ENCODE results near the gene LRRC51.

The LRRC51 gene

DNA sequence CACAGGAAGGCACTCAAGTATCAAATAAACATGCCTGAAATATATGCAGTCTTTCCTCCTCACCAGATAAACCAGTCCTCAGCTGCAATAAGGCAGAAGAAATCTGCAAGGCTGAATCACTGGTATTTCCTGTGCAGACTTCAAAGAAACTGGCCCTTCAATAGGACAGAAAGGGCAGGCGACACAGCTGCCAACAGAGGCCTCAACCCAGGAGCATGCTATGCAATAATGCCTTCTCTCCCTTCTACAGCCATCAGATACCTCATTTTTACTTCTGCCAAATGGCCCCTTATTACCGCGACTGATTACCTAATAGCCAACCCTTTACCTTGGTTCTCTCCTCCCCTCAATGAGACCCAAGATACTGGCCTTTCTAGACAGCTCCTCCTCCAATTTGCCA is 8.3 kb upstream of the LRRC51 start:
- peak; percentile 64 for DNase-seq

DNA sequence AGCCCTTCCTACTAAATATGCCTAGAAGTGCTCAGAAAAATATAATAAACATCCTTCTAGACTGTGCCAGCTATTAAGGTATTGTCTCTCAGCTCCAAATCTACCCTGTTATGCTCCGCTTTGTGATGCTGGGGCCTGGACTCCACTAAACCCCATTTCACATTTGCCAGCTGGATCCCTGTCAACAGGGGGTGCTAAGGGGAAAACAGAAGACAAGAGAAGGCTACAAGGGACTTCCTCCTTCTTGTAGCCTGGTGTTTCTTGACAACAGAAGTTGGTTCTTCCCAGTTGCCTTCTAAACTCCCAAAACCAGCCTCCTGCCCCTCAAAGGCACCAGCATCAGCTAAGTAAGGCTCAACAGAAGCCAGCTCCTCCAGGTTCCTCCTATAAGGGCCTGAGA is 5.5 kb upstream of the LRRC51 start:
- DNase-seq: peak; percentile 76

DNA sequence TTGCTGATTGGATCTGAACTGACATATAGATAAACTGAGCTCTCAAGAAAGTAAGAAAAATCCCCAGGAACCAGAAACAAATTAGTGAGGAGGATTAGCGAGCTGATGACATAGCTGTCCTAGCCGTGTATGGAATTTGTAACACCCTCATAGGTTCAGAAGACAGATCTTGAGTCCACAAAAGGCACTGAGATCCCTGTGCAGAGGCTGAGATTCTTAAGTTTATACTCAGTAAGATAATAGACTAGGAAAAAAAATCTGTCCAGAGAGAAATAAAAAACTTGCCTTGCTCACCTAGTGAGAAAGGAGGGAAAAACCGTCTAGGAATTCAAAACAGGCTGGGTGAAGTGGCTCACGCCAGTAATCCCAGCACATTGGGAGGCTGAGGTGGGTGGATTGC is 4.9 kb upstream of the LRRC51 start:
- no peak for DNase-seq

DNA sequence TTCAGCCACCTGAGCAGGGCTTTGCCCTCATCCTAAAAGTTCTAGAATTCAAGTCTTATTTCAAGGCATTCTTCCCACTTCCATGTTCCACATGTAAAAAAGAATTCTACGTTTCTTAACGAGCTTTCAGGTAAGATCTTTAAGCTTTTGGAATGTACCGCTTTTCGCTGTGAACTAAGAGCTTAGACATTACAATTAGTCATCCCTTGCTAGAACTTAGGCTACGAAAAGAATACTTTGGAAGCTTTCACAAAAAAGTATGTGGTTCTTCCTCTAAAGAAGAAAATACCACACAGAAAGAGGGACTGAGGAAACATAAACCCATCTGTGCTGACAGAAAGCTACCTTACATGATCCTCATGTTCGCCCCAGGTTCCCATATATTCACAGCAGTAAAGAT is 2.2 kb upstream of the LRRC51 start:
- no peak for DNase-seq

DNA sequence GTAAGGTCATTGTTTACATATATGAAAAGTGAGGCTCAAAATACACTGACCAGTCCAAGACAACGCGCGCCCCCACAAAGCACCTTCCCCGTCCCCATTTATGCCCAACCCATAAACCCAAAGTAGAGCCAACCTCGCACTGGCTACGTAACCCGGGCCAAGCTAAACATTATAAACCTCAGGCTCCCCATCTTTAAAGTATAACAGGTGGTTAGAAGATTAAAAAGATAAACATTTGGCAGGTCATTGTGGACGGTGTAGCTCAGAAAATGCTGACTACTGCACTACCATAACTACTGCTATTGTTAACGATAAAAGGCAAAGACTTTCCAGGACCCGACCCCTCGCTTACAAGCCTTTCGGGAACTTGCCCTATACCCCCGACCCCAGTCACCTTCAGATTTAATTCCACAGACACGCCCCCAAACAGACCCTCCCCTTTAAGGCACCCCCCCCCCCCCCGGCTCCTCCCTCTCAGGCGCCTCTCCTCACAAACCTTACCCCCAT is 778 bp upstream of the LRRC51 start:
- DNase-seq: no peak

DNA sequence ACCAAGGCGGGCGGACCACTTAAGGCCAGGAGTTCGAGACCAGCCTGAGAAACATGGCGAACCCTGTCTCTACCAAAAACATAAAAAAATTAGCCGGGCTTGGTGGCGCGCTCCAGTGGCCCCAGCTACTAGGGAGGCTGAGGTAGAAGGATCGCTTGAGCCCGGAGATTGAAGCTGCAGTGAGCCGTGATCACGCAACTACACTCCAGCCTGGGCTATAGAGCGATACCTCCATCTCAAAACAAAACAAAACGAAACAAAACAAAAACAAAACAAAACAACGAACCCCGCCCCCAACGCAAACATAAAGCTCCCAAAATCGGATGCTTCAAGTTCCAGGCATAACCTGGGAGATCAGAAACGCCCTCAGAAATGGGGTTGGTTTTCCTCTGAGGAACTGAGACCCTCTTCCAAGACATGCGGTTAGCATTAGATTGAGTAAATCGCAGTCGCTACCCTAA is 564 bp downstream of the LRRC51 start:
- no peak for DNase-seq

DNA sequence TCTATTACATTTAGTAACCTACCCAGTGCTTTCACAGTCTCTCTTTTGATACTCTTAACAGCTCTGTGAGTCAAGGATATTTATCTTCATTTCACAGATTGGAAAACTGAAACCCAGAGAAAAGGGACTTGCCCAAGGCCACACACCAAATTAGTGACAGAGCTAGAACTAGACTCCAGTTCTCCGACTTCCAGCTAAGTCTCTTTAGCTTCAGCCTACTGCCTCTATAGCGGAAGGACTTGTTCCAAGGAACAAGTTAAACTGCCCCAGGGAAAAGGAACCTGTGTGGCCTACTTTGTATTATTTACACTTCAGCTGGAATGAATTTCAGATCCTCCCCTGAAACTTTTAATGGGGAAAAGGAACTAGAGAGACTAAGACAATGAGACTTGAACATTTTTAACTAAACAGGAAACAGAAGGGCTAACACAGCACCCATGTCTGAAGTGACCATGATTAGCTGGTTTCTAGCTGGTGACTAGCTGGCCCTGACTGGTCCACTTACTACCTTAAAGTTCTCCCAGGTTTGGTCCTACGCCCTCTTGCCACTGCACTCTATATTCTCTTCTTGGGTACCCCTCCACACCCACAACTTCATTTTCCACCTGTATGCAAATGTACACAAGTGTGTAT is 1.3 kb downstream of the LRRC51 start:
- peak; percentile 46 for DNase-seq

DNA sequence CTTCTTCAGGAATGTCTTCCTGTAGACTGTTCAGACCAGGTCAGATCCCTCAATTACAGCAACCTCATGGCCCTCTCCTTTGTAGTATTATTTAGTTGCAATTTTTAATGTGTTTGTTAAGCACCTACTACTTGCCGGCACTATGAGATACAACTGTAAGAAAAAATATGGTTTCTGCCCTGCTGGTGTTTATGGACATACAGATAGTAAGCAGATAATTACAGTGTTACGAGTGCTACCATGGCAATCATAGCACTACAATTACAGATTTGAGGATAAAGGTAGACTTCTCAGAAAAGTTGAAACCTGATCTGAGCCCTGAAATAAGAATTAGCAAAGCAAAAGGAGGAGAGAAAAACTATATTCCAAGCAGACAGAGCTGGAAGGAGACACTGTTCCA is 2.8 kb downstream of the LRRC51 start:
- DNase-seq: no peak

DNA sequence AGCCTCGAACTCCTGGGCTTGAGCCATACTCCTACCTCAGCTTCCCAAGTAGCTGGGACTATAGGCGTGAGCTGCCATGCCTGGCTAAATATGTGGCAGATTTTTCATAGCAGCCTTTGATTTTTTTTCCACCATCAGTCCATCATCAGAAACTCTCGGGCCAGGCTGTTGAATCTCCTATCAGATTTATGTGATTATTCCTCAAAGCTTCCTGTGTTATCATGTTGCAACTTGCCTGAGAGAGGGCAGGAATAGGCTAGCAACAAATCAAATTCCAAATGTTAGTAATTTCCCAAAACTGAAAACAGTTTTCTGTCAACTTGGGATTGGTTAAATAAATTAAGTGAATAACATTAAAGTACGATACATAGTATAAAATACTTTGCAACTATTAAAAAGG is 3.4 kb downstream of the LRRC51 start:
- no peak for DNase-seq

DNA sequence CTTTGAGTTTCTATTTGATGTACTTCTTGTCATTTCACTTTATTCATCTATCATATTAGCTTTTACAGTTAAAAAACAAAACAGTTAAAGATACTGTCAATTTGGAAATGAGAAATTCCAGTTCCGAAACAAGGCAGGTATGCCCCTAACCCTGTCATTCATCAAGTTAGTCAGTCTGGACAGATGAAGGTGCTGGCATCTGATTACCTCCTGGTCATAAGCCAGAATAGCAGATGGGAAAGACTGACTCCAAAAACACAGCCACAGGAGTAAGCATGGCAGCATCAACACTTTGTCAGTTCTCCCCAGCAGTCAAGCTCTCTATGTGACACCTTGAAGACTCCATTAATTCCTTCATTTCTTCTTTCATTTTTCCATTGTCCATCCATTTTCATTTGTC is 4.3 kb downstream of the LRRC51 start:
- no peak for DNase-seq

DNA sequence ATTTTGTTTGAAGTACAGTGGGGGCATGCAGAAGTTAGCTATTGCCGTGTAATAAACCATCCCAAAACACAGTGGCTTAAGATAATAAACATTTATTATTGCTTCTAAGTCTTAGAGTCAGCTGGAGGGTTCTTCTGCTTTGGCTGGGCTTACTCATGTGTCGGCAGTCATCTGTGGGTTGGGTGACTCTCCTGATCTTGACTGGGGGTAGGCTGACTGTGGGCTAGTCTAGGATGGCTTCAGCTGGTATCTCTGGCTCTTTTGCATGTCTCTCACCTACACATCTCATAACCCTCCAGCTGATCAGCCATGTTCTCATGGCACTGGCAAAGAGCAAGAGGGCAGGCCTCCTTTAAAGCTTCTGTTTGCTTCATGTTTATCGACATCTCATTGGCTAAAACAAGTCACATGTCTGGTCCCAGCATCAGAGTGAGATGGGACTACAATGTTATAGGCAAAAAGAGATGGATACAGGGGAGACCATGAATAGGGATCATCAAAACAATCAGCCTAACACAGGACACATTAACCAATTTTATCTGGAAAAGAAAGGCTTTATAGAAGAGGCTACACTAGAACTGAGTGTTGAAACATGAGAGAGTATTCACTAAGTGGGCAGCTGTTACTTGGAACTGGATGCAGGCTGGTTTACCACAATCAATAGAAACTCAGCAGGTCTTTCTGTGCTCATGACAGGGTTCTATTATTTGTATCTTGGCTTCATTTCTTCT is 5.1 kb downstream of the LRRC51 start:
- DNase-seq: no peak

DNA sequence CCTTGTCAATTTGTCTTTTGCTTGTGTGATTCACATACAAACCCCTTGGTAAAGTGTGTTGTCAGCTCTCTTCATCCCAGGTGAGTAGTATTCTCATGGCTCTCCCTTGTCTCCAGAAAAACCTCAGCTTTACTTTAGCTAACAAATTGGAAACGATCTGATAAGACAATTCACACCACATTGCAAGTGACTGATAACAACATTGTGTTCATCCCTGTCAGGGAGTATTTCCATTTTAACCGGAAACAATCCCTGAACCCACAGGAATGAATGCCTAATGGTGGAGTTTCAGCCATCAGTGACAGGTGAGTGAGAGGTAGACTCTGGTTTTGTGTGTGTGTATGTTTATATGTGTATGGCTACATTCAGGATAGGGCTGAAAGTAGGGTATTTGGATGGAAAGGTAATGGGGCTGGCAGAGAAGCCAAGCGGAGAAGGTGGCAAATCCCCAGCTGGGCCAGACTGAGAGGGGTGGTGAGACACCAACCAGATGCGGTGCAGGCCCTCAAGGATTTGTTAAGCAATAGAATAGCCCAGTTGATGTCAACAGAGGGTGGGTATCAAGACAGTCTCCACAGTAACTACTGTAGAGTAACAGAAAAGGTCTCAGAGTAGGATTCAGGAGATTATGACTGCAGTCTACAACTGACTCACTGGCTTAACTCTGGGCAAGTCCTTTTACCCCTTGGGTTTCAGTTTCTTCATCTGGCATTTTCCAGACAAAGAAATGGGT is 7.6 kb downstream of the LRRC51 start:
- peak; percentile 12 for DNase-seq

DNA sequence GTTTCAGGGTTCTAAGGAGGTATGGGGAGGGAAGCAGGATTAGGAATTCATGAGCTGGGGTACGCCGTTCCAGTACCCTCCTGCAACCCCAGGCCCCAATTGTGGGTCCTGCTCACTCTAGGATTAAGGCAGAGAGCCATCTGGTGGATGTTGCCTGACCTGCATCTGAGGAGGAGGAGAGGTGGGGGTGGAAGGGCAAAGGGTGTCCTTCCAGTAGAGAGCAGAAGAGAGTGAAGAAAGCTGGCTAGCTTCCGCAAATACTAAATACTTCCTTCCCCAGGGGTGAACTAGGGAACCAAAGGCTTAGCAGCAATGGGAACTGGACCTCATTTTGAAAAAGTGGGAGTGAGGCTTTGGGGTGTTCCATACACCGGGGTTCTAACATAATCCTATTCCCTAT is 10.6 kb downstream of the LRRC51 start:
- peak; percentile 88 for DNase-seq

DNA sequence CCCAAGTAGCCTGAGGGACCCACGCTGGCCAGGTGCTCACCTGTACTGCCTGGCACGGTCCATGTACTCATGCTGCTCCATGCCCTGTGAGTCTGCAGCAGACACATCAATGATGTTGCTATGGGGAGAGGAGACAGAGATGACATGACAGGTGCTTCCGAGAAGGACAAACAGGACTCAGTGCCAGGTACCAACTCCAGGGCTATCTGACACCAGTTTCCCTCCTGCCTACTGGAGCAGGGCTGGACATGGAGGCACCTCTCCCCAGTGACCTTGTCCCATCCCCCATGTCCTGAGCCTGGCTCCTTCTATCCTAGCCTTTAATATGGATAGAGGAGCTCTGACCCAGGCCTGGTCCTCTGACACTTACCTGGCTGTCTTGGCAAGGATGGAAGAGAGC is 18.1 kb downstream of the LRRC51 start:
- no peak for DNase-seq

DNA sequence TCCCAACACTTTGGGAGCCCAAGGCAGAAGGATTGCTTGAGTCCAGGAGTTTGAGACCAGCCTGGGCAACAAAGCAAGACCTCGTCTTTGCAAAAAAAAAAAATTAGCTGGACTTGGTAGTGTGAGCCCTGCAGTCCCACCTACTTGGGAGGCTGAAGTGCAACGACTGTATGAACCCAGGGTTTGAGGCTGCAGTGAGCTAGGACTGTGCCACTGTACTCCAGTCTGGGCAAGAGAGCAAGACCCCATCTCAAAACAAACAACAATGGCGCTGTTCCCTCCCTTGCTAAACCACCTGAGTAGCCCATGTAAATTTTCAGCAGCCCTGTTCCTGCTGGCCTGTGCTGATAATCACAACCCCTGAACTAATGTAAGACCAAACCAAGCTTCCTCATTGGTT is 19.4 kb downstream of the LRRC51 start:
- DNase-seq: no peak

DNA sequence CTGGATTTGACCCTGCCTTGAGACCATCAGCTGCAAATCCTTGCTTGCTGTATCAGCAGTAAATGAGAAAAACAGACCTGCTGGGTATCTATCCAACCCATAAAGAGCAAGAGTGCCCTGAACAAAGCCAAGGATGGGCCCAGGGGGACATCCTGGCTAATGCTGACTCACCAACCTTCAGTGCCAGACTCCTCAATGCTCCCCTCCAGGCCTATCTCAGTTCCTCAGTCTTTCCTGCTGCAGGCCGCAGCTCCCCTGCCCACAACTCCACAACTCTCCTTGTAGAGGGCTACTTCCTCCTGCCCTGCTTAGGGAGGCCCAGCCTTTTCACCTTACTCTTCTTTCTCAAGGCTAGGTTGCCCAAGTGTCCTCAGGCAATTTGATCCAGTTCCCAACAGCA is 19.8 kb downstream of the LRRC51 start:
- DNase-seq: peak; percentile 93

DNA sequence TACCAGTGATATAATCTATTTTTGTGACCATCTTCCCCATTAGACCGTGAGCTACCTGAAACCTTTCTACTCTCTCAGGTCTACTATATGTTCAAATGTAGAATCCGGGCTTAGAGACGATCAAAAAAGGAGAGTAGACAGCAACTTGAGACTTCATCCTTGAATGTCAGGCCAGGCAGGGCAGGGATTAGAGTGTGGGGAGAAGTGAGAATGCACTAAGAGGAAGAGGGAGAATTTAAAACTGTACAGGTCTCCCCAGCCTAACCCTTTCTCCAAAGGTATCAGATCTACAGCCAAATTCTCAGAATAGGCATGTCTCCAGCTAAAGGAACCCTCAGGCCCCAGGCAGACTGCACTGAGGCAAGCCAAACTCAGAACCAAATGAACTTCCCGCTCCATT is 21.5 kb downstream of the LRRC51 start:
- peak; percentile 64 for DNase-seq

DNA sequence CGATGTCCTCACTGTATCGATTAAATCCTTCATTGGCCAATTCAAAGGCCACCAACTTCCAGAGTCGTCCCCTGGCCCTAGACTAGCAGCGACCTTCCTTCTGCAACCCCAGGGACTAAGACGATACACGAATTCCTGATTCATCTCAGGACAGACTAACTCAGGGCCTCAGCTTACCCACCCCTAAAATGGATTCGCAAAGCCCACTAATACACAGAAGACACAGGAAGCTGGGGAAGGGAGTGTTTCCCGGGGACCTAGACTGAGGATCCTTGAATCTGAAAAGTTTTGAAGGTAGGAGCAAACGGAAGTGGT is 21.9 kb downstream of the LRRC51 start:
- no peak for DNase-seq

DNA sequence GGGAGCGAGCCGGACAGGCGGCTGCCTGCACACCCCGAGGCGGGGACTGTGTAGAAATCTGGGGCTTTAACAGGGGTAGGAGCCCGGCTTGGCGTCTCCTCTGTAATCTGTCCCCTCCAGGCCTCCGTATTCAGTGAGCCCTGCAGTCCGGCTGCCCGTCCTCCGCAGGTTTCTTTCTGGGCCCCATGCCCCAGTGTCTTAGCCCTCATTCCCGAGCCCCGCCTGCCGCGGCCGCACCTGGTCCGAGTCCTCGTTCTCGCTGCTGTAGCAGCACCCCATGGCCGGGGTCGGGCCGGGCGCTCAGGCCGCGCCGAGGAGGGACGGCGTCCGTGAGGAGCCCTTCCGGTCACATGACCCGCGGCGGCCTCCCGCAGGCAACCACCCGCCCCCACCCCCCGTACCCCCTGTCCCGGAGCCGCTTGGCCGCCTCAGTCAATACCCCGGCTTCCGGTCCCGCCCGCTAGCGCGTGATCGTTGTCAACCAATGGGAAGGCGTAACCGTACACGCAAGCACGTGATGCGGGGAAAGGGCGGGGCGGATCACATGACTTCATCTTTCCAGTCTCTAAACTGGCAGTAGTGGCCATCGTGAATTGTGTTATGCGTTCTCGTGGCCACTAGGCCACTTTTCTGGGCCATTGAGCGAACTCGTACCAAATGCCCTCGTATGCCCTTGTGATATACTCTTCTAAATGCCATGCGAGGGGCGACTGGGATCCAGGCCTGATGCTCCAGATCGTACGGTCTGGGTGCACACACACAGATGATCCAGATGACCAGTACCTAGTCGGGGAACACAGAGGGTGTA is 22.5 kb downstream of the LRRC51 start, which contains the start of gene LAMTOR1:
Gene LAMTOR1 (minus strand): TSS at position 352 of the 808 bp plus-strand sequence. CDS start 73 bp downstream, at position 279.
- peak; percentile 99 for DNase-seq

DNA sequence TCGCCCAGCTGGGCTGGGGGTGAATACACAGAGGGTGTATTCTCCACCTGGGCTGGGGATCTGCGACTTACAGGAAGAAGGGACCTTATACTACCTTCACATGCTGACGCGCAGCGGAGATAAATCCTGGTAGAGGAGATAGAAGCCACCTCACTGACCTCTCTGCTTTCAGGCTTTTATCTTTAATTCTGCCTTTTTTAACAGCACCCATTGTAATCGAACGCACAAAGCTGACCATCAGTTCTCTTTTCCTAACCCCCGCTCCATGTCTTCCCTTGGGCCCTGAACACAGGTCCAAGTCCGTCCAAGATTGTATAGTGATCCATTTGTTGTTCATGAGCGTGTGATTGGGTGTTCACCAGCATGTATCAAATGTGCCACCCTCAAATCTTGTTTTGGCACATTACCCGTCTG is 23.1 kb downstream of the LRRC51 start:
- no peak for DNase-seq

DNA sequence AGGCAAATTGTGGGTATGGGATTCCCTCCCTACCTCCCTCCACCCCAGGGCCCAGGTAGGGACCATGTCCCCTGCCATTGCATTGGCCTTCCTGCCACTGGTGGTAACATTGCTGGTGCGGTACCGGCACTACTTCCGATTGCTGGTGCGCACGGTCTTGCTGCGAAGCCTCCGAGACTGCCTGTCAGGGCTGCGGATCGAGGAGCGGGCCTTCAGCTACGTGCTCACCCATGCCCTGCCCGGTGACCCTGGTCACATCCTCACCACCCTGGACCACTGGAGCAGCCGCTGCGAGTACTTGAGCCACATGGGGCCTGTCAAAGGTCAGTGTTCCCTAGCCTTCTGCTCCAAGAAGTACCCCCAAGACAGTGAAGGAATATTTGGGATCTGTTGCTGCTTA is 25.2 kb downstream of the LRRC51 start, which contains the start of gene TOMT:
Gene TOMT (plus strand): TSS at position 37 of the 400 bp plus-strand sequence. CDS start 28 bp downstream, at position 65.
- no peak for DNase-seq

DNA sequence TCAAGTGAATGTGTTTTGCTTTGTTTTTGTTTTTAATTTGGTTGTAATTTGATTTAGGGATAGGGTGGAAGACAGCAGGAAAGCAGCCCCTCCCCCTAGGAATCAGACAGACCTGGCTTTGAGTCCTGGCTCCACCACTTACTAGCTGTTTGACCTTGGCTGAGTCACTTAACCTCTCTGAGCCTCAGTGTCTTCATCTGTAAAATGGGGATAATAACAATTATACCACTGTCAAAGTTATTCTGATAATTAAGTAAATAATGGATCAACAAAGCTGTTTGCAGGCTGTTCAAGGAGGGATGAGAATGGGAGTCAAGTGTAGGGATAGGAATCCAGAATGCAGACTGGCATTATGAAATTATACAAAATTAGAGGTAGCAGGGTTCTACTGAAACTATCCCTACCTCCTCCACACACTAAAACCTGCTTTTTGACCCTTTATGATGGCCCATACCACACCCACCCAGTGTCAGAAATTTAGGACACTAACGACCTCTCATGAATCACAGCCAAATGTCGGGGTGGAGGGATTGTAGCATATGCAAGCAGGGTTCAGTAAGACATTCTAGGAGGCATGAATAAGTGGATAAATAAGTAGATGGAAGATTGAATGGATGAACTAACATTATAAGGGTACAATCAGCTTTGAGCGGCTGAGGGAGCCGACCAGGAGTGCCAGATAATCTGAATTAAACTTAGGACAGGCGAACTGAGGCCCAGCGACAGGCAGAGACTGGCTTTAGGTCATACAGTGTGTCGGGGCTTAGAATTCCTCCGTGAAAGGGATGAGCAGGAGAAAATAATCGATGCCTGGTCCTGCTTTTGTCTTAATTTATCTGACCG is 30.9 kb downstream of the LRRC51 start:
- no peak for DNase-seq

Measured in MV-4-11 (cell line).